Measurements from ENCODE around the gene GOPC. TPM values are rescaled to one million over a fixed set of nuclear protein-coding genes. Genes with fewer than 3 reads are reported as not detected.

The GOPC gene
- total RNA-seq, 1 experiment from 2014 or later, result 20.8 TPM

GRCh38 chr6:117637770-117638169 is 35.5 kb upstream of the GOPC start:
- ChIA-PET POLR2A (ENCODE audit: low non-redundant PET) (no interaction called here), CTCF (no interaction called here)
- TF ChIP-seq CTCF (conservative IDR thresholded peaks at IDR 0.05; ENCODE audit: low read depth, low read length) (no peak), EZH2 (IDR thresholded peaks at IDR 0.05; ENCODE audit: borderline replicate concordance, low read depth, low read length, poor library complexity, severe bottlenecking) (no peak)
- Histone ChIP-seq H3K36me3 (ENCODE audit: insufficient read depth, low read length, poor library complexity, severe bottlenecking) (no peaks in the 10 kb centered on the region), H3K27me3 (replicated peaks; ENCODE audit: insufficient read depth, low read depth, low read length, poor library complexity) (no peaks in the 10 kb centered on the region), H3K27ac (ENCODE audit: low read depth, low read length, poor library complexity, severe bottlenecking) (no peak overlapping the region), H3K4me1 (ENCODE audit: insufficient read depth, low read length, poor library complexity, severe bottlenecking) (no peaks in the 10 kb centered on the region), H3K9me3 (ENCODE audit: low read depth, low read length, poor library complexity, severe bottlenecking) (no peaks in the 10 kb centered on the region), H3K4me3 (ENCODE audit: low read depth, low read length, poor library complexity, severe bottlenecking) (no peak overlapping the region)
- no TSS peak for BruUV-seq (replicated peaks)
- intact Hi-C loops (cut with micrococcal nuclease; ENCODE audit: unreplicated experiment), result no loop called here
- DNase-seq (ENCODE audit: low spot score), result no peak

GRCh38 chr6:117629119-117629660 is 26.9 kb upstream of the GOPC start:
- H3K27me3 ChIP-seq (replicated peaks; ENCODE audit: insufficient read depth, low read depth, low read length, poor library complexity), result no peaks in the 10 kb centered on the region
- no peak overlapping the region for H3K4me3 ChIP-seq (ENCODE audit: low read depth, low read length, poor library complexity, severe bottlenecking)
- H3K36me3 ChIP-seq (ENCODE audit: insufficient read depth, low read length, poor library complexity, severe bottlenecking), result no peaks in the 10 kb centered on the region
- no TSS peak for BruUV-seq (replicated peaks)
- no peak overlapping the region for H3K27ac ChIP-seq (ENCODE audit: low read depth, low read length, poor library complexity, severe bottlenecking)
- no peak for DNase-seq (ENCODE audit: low spot score)
- CTCF ChIA-PET, result no interaction called here
- TF ChIP-seq EZH2 (IDR thresholded peaks at IDR 0.05; ENCODE audit: borderline replicate concordance, low read depth, low read length, poor library complexity, severe bottlenecking) (no peak), CTCF (conservative IDR thresholded peaks at IDR 0.05; ENCODE audit: low read depth, low read length) (no peak)
- peaks cover 27% of the 10 kb centered on the region for H3K9me3 ChIP-seq (ENCODE audit: low read depth, low read length, poor library complexity, severe bottlenecking)
- intact Hi-C loops (cut with micrococcal nuclease; ENCODE audit: unreplicated experiment), result no loop called here
- POLR2A ChIA-PET (ENCODE audit: low non-redundant PET), result no interaction called here
- H3K4me1 ChIP-seq (ENCODE audit: insufficient read depth, low read length, poor library complexity, severe bottlenecking), result no peaks in the 10 kb centered on the region

GRCh38 chr6:117627533-117627932 is 25.2 kb upstream of the GOPC start:
- peaks cover 37% of the 10 kb centered on the region for H3K9me3 ChIP-seq (ENCODE audit: low read depth, low read length, poor library complexity, severe bottlenecking)
- H3K4me3 ChIP-seq (ENCODE audit: low read depth, low read length, poor library complexity, severe bottlenecking), result no peak overlapping the region
- POLR2A ChIA-PET (ENCODE audit: low non-redundant PET), result no interaction called here
- H3K27me3 ChIP-seq (replicated peaks; ENCODE audit: insufficient read depth, low read depth, low read length, poor library complexity), result no peaks in the 10 kb centered on the region
- no peak overlapping the region for H3K27ac ChIP-seq (ENCODE audit: low read depth, low read length, poor library complexity, severe bottlenecking)
- DNase-seq (ENCODE audit: low spot score), result no peak
- TF ChIP-seq CTCF (conservative IDR thresholded peaks at IDR 0.05; ENCODE audit: low read depth, low read length) (no peak), EZH2 (IDR thresholded peaks at IDR 0.05; ENCODE audit: borderline replicate concordance, low read depth, low read length, poor library complexity, severe bottlenecking) (no peak)
- intact Hi-C loops (cut with micrococcal nuclease; ENCODE audit: unreplicated experiment), result no loop called here
- CTCF ChIA-PET, result no interaction called here
- H3K36me3 ChIP-seq (ENCODE audit: insufficient read depth, low read length, poor library complexity, severe bottlenecking), result no peaks in the 10 kb centered on the region
- BruUV-seq (replicated peaks), result no TSS peak
- H3K4me1 ChIP-seq (ENCODE audit: insufficient read depth, low read length, poor library complexity, severe bottlenecking), result no peaks in the 10 kb centered on the region

All from A673 (cell line).